ENCODE data around the gene EFNA5.

Gene EFNA5

DNA sequence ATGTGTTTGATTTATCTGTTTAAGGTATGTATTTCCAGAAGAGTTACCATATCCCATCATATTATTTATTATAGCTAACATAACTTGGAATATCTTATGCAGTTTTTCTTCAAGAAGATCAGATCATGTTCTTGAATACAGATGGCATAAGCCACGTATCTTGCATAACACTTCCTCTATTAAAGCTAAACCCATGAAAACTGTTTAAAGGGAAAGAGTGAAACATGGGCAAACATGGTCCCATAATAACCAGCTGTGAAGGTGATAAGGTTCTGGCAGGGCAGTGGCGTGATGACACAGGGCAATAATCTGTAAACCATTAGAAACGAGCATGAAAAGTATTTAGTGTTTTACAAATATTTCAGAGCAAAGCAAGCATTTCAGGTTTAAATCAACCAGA, 34.2 kb downstream of the EFNA5 start:
- DNase-seq: no peak

GRCh38 chr5:107636068-107636467, 34.7 kb downstream of the EFNA5 start:
- DNase-seq: no peak

- no peak for DNase-seq
Observed at GRCh38 chr5:107634981-107635848, 35.5 kb downstream of the EFNA5 start.

GRCh38 chr5:107633171-107633901, 37.4 kb downstream of the EFNA5 start:
- no peak for DNase-seq

DNA sequence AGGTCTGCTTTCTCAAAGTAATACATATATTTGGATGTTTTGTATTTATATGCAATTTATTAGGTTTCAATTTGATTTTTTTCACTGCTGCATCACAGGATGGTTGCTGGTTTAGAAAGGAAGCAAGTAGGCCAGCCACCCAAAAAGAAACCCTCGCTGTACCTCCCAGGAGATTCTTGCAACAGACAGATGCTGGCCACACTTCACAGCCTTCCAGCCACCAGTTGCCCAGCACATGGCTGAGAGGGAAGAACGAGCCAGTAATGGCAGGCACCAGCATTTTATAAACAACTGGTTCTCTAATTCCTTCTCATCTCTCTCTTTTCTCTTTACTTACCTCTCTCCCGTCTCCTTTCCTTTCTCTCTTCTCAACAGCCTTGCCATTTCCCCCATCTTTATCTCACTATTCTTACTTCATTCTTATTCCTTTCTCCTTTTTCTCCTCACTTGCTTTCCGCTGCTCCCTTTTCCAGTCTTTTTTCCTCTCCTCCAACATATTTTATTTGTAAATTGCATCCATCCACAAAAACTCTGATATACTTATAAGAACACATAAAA, 38.9 kb downstream of the EFNA5 start:
- DNase-seq: no peak

DNA sequence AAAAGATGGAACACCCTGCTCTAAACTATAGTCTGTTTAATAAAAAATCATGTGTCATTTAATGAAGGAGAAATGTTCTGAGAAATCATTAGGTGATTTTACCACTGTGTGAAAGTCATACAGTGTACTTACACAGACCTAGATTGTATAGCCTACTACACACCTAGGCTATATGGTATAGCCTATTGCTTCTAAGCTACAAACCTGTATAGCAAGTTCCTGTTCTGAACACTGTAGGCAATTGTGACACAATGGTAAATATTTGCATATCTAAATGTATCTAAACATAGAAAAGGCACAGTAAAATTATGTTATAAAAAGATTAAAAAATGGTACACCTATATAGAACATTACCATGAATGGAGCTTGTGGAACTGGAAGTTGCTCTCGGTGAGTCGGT, 40.6 kb downstream of the EFNA5 start:
- no peak for DNase-seq

DNA sequence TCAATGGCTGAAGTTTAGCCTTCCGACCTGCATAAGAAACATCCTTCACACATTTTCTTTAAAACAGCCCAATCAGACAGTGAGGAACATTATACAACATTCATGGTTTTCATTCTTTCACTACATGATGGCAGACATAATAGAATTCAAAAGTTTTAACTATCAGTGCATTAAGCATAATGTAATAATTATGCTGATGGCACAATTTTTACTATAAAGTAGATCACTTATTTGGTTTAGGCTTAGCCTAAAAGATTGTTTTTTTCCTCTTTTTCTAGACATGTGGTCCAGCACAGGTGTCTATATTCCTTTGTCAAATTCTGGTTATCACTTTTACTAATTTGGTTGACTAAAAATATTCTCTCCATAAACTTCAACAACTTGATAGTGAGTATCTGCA, 46.5 kb downstream of the EFNA5 start:
- no peak for DNase-seq

DNA sequence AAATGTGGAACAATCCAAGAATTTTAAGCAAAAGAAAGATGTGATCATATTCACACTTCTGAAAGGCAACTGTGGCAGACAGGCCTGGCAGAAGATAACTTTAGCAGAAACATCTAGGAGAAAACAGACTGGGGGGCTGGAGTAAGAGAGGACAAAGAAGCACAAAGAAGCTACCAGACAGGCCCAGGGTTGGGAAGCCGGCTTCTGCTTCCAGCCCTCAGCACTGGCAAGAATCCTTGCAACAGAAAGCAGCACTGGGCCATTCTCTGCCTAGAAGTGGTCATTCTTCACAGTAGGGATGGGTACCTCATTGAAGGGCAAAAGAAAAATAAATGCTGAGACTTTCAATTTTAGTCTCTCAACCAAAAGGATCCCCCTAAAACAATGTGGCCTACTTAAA, 49.6 kb downstream of the EFNA5 start:
- no peak for DNase-seq

- no peak for DNase-seq
Observed at GRCh38 chr5:107619781-107620180, 51.0 kb downstream of the EFNA5 start.

DNA sequence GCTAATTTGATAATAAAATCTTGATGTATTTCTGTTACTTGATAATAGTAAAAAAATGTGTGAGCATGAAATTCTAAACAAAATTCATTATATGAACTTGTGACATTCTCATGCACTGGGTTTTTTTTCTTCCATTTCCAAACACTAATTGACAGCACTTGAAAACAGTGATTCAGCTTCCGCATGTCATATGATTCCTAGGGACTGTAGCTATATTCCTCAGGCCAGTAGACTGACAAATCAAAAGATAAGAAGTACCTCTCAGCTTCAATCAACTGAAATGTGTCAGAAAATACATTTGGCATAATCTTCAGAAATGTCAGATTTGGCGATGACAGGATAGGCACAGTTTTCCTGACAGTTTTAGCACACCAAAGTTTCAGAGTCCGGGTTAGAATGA, 52.5 kb downstream of the EFNA5 start:
- no peak for DNase-seq

DNA sequence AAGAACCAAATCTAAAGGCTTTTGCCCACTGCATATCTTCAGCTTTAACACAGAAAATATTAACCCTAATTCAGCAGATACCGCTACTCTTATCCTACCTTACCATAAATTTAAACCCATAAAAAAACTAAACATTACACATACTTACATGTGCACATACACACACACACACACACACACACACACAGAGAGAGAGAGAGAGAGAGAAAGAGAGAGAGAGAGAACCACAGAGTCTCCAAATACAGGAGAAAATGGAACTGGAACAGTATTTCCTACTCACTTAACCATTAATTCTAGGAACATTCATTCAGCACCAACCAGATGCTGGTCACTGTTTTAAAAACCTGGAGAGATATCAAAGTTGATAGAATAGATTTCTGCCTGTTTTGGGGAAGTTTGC, 53.7 kb downstream of the EFNA5 start:
- DNase-seq: no peak

- DNase-seq: no peak
Observed at GRCh38 chr5:107616213-107616612, 54.5 kb downstream of the EFNA5 start.

DNA sequence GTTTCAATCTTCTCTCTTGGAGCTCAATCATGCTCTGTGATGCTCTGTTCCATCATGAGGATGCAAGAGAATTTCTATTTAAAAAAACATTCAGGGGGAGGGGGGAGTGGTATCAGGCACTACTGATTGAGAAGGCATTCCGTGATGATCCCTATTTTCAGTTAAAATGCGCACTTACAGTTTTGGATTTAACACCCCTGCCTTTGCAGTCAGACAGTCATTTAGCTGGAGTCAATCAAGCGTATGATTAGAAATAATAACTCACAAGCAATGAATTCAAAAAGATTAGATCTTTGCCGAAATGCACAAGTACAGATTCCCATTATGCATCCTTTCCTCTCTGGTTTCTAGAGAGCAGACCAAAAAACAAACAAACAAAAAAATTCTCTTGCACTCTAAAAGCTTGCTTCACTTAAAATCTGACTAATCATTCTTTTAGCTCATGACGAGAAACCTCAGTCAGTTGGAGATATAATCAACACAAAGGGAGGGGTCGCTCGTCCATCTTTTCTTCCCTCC, 55.4 kb downstream of the EFNA5 start:
- no peak for DNase-seq

GRCh38 chr5:107612541-107612940, 58.2 kb downstream of the EFNA5 start:
- DNase-seq: no peak

GRCh38 chr5:107610798-107611197, 59.9 kb downstream of the EFNA5 start:
- no peak for DNase-seq

GRCh38 chr5:107607671-107608345, 62.9 kb downstream of the EFNA5 start:
- no peak for DNase-seq

GRCh38 chr5:107607196-107607595, 63.5 kb downstream of the EFNA5 start:
- no peak for DNase-seq

DNA sequence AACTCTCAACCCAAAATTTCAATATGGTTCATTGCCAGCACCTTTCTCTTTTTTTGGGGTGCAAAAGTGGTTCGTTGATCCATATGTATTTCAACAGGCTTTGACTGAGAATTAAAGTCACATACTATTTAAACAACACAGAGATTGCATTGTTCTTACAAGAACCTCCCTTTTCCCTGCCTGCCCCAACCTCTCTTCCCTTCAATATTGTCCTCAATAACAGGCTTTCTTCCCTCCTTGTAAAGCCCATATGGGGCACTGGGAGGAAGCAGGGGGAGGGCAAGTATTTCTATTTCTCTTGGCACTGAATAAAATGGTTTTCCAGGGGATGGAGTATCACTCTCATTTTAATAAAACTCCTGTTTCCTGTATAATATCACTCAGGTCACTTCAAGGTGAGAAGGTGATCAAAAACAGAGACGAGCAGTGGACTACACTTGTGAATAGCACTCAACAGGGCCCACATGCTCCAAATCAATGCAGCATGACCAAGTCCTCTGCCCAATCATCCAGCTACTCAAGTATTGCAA, 65.1 kb downstream of the EFNA5 start:
- no peak for DNase-seq

- DNase-seq: no peak
Observed at GRCh38 chr5:107604990-107605389, 65.7 kb downstream of the EFNA5 start.

DNA sequence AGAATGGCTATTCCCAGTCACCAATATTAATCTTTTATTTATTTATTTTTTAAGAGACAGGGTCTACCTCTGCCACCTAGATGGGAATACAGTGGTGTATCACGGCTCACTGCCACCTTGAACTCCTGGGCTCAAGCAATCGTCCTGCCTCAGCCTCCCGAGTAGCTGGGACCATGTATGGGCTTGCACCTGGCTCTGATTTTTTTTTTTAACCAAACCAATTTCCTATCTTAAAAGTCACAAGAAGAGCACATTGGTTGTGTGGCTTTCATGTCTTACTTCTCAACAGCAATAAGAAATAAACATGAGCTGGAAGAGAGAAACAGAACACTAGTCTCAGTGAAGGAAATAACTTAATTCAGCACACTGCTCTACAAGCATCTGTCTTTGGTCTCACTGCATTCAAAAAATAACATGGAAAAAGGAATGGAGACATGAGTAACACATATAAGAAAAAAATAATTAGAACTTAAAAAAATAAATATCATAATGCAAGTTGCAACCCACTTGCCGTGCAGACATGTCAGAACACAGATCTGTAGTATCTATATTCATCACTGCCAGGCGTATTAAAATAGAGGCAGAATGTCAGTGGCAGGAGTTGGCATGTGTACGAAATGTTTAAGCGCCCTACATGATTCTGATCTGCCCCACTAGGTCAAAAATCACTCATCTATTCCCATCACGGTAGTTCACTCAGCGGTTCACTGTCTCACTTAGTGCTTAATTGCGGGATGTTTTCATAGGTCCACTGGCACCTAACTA, 66.4 kb downstream of the EFNA5 start:
- DNase-seq: no peak

GRCh38 chr5:107603349-107603748, 67.4 kb downstream of the EFNA5 start:
- no peak for DNase-seq

DNA sequence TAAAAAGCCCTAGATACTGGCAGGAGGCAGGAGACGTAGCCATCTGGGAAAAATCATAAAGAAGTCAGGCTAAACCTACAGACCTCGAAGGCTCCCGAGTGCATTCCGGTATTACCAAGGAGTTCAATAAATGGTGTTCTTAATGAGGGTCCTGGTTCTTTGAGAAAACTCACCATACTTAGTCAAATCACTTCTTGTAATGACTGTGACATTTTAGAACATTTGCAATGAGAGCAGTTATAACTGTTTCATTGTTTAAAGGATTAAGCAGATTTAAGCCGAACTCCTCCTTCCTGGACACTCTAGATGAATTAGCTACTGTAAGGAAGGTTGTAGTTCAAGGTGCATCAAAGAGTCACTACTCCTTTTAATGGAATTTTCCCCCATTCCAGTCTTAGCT, 67.8 kb downstream of the EFNA5 start:
- DNase-seq: no peak
